Suprapubic skin (tissue), 4 donors: ENCODE data around the gene NSG1. TPM values are rescaled to one million over a fixed set of nuclear protein-coding genes. Genes with fewer than 3 reads are reported as not detected.

Experiments
- DNase-seq, 2 donors: peaks; one replicate each; pipeline ENCODE4 v3.0.0-alpha.2; 2019; ENCODE audit warnings: low spot score in 2 of 2
- H3K27ac ChIP-seq: fragments of 200-600 bp; sonication (generic); one replicate; pipeline ENCODE4 v1.5.1; 2019
- H3K27me3 ChIP-seq: fragments of 200-600 bp; sonication (generic); one replicate; pipeline ENCODE4 v1.5.1; 2019
- H3K36me3 ChIP-seq: fragments of 200-600 bp; sonication (generic); one replicate; pipeline ENCODE4 v1.5.1; 2019
- H3K4me1 ChIP-seq: fragments of 200-600 bp; sonication (generic); one replicate; pipeline ENCODE4 v1.5.1; 2019
- H3K4me3 ChIP-seq: fragments of 200-600 bp; sonication (generic); one replicate; pipeline ENCODE4 v1.5.1; 2019; ENCODE audit warnings: mild to moderate bottlenecking
- H3K9me3 ChIP-seq: fragments of 200-600 bp; sonication (generic); one replicate; pipeline ENCODE4 v1.5.1; 2019
- EP300 ChIP-seq: sonication (generic); formaldehyde crosslinking; IDR thresholded peaks from one replicate; pipeline ENCODE4 v1.6.1; 2017; ENCODE audit warnings: antibody characterized with exemption
- POLR2A ChIP-seq, 2 donors: fragments of 450-650 bp; IDR thresholded peaks; one replicate each; pipeline ENCODE4 v1.6.1; 2017; ENCODE audit warnings: antibody characterized with exemption in 2 of 2, mild to moderate bottlenecking in 2 of 2, moderate library complexity in 2 of 2
- POLR2AphosphoS5 ChIP-seq, 3 donors: sonication (generic); formaldehyde crosslinking; IDR thresholded peaks; one replicate each; pipeline ENCODE4 v1.6.1; 2017; ENCODE audit warnings: antibody characterized with exemption in 3 of 3
- WGBS: methylation state at CpG from one replicate; pipeline ENCODE4 v1.1.5; 2018; 5-methylcytosine and 5-hydroxymethylcytosine counted together
- total RNA-seq, 4 donors: library from RNA; depleted of rRNA; stranded (reverse); fragments of >200 nt; gene quantifications; one replicate each; pipeline ENCODE4 v1.1.0, GENCODE V29; 2016
- TF ChIP-seq, protein P1 (sequence below), 2 donors: fragments of 200-600 bp in 1 of 2; fragments of 450-650 bp in 1 of 2; sonication (generic) in 1 of 2; IDR thresholded peaks; one replicate each; pipeline ENCODE4 v1.5.1; 2016 to 2019; ENCODE audit warnings: antibody characterized with exemption in 2 of 2, mild to moderate bottlenecking in 1 of 2, moderate library complexity in 1 of 2

NSG1 gene
- total RNA-seq, 4 donors from 2014 or later, result 42.2 to 157 (median 114) TPM

DNA sequence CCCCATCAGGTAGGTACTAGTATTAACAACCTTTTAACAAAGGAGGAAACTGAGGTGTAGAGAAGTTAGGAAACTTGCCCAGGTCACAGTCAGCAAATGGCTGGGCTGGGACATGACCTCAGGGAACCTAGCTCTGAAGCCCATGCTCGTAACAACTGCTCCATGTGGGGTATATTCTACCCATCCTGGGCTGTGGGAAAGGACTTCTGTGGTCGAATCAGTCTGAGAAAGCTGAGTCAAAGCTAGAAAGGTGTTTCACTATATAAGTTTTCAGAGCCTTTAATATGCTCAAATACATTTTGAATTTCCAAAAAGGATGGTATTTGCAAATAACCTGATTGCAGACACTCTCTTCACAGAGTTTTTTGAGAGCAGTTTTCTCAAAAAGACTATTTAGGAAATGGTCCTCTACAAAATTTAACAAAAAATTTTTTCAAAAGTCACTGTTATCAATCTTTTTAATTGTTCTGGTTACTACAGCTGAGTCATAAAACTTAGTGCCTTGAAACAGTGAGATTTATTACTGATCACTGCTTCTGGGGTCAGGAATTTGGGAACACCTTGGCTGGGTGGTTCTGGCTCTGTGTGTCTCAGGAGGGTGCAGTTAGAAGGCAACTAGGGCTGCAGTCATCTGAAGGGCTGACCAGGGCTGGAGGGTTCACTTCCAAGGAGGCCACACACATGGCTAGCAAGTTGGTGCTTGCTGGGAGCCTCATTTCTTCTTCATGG, 53.6 kb downstream of the NSG1 start:
- no peak for DNase-seq
- 86% methylated on average over 2 of the region's 2 CpGs for WGBS
- peaks cover 19% of the 10 kb centered on the region for H3K36me3 ChIP-seq
- H3K4me3 ChIP-seq, result no peak overlapping the region
- H3K9me3 ChIP-seq, result no peaks in the 10 kb centered on the region
- TF ChIP-seq POLR2AphosphoS5 (IDR thresholded peaks at IDR 0.05) (no peak), EP300 (no peak), POLR2A (IDR thresholded peaks at IDR 0.05) (no peak)
- TF ChIP-seq, protein P1, sequence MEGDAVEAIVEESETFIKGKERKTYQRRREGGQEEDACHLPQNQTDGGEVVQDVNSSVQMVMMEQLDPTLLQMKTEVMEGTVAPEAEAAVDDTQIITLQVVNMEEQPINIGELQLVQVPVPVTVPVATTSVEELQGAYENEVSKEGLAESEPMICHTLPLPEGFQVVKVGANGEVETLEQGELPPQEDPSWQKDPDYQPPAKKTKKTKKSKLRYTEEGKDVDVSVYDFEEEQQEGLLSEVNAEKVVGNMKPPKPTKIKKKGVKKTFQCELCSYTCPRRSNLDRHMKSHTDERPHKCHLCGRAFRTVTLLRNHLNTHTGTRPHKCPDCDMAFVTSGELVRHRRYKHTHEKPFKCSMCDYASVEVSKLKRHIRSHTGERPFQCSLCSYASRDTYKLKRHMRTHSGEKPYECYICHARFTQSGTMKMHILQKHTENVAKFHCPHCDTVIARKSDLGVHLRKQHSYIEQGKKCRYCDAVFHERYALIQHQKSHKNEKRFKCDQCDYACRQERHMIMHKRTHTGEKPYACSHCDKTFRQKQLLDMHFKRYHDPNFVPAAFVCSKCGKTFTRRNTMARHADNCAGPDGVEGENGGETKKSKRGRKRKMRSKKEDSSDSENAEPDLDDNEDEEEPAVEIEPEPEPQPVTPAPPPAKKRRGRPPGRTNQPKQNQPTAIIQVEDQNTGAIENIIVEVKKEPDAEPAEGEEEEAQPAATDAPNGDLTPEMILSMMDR (IDR thresholded peaks at IDR 0.05), result no peak
- peaks cover 3% of the 10 kb centered on the region for H3K4me1 ChIP-seq
- no peaks in the 10 kb centered on the region for H3K27me3 ChIP-seq
- no peak overlapping the region for H3K27ac ChIP-seq

DNA sequence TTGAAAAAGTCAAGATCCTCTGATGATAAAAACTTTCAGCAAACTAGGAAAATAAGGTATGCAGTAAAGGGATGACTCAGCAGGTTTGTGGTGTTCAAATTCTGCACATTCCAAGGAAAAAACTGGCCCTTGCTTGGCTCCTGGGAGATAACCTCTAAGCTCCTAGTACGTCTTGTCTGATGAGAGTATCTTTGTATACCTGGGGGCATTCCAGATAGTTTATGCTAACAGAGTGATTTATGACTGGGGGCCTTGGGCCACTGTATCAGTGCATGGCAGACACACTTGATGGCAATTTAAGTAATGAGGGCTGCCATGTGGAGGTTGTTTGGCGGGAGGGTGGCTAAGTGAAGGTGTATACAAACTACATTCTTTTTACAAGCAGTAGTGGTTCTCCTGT, 56.9 kb downstream of the NSG1 start:
- Histone ChIP-seq H3K27ac (no peak overlapping the region), H3K9me3 (no peaks in the 10 kb centered on the region), H3K27me3 (no peaks in the 10 kb centered on the region), H3K4me1 (no peaks in the 10 kb centered on the region), H3K36me3 (peaks cover 3% of the 10 kb centered on the region), H3K4me3 (no peak overlapping the region)
- no peak for DNase-seq
- 89% methylated on average over 2 of the region's 2 CpGs for WGBS
- no peak for TF ChIP-seq POLR2AphosphoS5 (IDR thresholded peaks at IDR 0.05)
- TF ChIP-seq POLR2A (IDR thresholded peaks at IDR 0.05), result no peak
- no peak for TF ChIP-seq EP300
- TF ChIP-seq, protein P1 (IDR thresholded peaks at IDR 0.05), result no peak

DNA sequence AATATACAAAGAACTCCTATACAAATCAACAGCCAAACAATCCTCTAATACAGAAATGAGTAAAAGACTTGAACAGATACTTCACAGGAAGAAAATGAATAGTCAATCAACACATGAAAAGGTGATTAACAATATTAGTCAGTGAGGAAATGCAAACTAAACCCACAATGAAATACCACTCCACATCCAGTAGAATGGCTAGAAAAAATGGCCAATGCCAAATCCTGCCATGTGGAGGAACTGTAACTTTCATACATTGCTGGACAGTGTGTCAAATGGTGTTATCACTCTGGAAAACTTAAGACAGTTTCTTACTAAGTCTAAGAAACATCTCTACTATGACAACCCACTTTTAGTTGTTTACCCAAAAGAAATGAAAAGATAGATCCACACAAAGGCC, 59.5 kb downstream of the NSG1 start:
- DNase-seq, result no peak
- peaks cover under 1% of the 10 kb centered on the region for H3K36me3 ChIP-seq
- H3K27ac ChIP-seq, result no peak overlapping the region
- no peaks in the 10 kb centered on the region for H3K4me1 ChIP-seq
- TF ChIP-seq EP300 (no peak), POLR2AphosphoS5 (IDR thresholded peaks at IDR 0.05) (no peak), POLR2A (IDR thresholded peaks at IDR 0.05) (no peak)
- TF ChIP-seq, protein P1 (IDR thresholded peaks at IDR 0.05), result no peak
- no peaks in the 10 kb centered on the region for H3K27me3 ChIP-seq
- no peak overlapping the region for H3K4me3 ChIP-seq
- H3K9me3 ChIP-seq, result no peaks in the 10 kb centered on the region

DNA sequence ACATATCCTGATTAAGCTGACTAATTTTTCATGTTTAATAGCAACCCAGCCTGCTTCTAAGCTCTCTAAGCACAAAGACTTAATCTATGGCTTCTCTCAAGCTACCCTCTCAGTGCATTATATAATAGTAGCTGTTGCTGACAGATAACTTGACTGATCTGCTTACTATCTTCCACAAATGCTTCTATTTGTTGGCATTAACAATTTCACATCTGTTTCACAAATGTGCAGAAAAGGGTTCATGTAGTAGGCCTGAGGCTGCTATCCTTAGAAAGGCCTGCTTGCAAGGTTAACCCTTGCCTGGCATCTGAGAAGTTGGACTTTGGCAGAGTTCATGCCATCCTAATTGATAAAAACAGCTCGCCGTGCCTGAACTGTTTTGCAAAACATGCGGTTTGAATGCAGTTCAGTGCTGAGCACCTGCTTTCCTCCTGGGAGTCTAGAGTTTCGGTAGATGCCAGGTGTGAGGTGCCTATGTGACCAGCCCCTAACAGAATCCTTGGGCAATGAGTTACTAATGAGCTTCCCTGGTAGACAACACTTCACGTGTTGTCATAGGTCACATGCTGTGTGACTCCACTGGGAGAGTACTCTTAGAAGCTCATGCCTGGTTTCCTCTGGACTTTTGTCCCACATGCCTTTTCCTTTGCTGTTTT, 68.4 kb downstream of the NSG1 start:
- H3K4me1 ChIP-seq, result no peaks in the 10 kb centered on the region
- H3K36me3 ChIP-seq, result peaks cover 70% of the 10 kb centered on the region
- DNase-seq, result no peak
- no peak overlapping the region for H3K27ac ChIP-seq
- no peaks in the 10 kb centered on the region for H3K27me3 ChIP-seq
- no peaks in the 10 kb centered on the region for H3K9me3 ChIP-seq
- 82% methylated on average over 5 of the region's 5 CpGs for whole genome bisulfite sequencing
- TF ChIP-seq, protein P1 (IDR thresholded peaks at IDR 0.05), result no peak
- no peak for TF ChIP-seq POLR2AphosphoS5 (IDR thresholded peaks at IDR 0.05)
- H3K4me3 ChIP-seq, result no peak overlapping the region

DNA sequence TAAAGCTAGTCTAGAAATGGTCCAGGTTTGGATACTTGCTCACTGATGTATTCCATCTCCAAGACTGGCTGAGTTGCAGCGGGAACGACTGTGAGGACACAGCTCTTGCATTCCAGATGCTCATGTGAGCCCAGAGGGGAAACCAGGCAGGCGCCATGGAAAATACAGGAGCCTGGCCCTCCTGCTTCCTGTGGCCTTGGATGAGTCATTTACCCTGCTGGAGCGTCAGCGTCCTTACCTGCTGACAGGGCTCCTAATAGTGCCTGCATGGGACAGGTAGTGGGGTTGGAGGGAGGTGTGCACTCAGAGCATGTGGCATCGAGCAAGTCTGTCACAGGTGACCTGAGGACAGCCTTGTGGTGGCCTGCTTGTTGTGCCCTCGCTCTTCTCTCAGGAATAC, 69.4 kb downstream of the NSG1 start:
- no peak overlapping the region for H3K27ac ChIP-seq
- TF ChIP-seq EP300, result no peak
- TF ChIP-seq, protein P1 (IDR thresholded peaks at IDR 0.05), result no peak
- TF ChIP-seq POLR2A (IDR thresholded peaks at IDR 0.05), result no peak
- peaks cover 70% of the 10 kb centered on the region for H3K36me3 ChIP-seq
- WGBS, result 90% methylated on average over 7 of the region's 7 CpGs
- H3K27me3 ChIP-seq, result no peaks in the 10 kb centered on the region
- no peaks in the 10 kb centered on the region for H3K4me1 ChIP-seq
- DNase-seq, result no peak
- H3K4me3 ChIP-seq, result no peak overlapping the region
- no peaks in the 10 kb centered on the region for H3K9me3 ChIP-seq
